PC-3 (cell line): ENCODE results near the gene RAB5B.

Experiments used
- CTCF ChIP-seq: fragments of 300-600 bp; sonication (generic); conservative IDR thresholded peaks from 2 replicates; pipeline ENCODE4 v1.5.1; 2017; ENCODE audit warnings: antibody characterized with exemption, low read depth, mild to moderate bottlenecking, low read length
- EZH2 ChIP-seq: fragments of 300-600 bp; sonication (generic); IDR thresholded peaks from one replicate; pipeline ENCODE4 v1.6.1; 2017; ENCODE audit warnings: antibody characterized with exemption, mild to moderate bottlenecking, low read length; ENCODE audit not compliant: unreplicated experiment

GRCh38 chr12:55995366-55995765 is 21.5 kb downstream of the RAB5B start:
- TF ChIP-seq EZH2 (no peak), CTCF (no peak)
